ENCODE results near the gene SNORC. TPM values are rescaled to one million over a fixed set of nuclear protein-coding genes. Genes with fewer than 3 reads are reported as not detected.

The SNORC gene
- total and polyA plus RNA-seq, 4 donors, result 2.4 to 12.3 (median 6.6) TPM

DNA sequence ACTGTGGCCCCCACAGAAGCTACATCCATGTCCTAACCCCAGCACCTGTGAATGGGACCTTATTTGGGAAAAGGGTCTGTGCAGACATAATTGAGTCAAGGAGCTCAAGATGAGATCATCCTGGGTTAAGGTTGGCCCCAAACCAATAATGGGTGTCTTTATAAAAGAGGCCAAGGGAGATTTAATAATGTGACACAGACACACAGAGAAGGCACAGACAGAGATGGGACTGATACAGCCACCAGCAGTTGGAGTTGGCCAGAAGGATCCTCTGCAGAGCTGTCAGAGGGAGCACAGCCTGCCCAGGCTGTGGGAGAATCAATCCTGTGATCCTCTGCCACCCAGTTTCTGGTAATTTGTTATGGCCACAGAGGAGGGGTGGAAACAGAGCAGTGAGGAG is 26.0 kb downstream of the SNORC start:
- TF ChIP-seq, protein P1, sequence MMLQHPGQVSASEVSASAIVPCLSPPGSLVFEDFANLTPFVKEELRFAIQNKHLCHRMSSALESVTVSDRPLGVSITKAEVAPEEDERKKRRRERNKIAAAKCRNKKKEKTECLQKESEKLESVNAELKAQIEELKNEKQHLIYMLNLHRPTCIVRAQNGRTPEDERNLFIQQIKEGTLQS (IDR thresholded peaks at IDR 0.05), result no peak
- TF ChIP-seq HNF4A (conservative IDR thresholded peaks at IDR 0.05) (no peak), SP1 (IDR thresholded peaks at IDR 0.05) (no peak), HNF4G (IDR thresholded peaks at IDR 0.05) (no peak), JUND (IDR thresholded peaks at IDR 0.05) (no peak), RAD21 (IDR thresholded peaks at IDR 0.05) (no peak), TAF1 (conservative IDR thresholded peaks at IDR 0.05) (no peak), NR2F2 (IDR thresholded peaks at IDR 0.05) (no peak), YY1 (IDR thresholded peaks at IDR 0.05) (no peak), FOXA2 (IDR thresholded peaks at IDR 0.05) (no peak), GABPA (IDR thresholded peaks at IDR 0.05 in 1 of 2, conservative IDR thresholded peaks at IDR 0.05 in 1 of 2) (no peak)
- TF ChIP-seq, protein P2, sequence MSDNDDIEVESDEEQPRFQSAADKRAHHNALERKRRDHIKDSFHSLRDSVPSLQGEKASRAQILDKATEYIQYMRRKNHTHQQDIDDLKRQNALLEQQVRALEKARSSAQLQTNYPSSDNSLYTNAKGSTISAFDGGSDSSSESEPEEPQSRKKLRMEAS (IDR thresholded peaks at IDR 0.05), result no peak
- TF ChIP-seq, protein P3, sequence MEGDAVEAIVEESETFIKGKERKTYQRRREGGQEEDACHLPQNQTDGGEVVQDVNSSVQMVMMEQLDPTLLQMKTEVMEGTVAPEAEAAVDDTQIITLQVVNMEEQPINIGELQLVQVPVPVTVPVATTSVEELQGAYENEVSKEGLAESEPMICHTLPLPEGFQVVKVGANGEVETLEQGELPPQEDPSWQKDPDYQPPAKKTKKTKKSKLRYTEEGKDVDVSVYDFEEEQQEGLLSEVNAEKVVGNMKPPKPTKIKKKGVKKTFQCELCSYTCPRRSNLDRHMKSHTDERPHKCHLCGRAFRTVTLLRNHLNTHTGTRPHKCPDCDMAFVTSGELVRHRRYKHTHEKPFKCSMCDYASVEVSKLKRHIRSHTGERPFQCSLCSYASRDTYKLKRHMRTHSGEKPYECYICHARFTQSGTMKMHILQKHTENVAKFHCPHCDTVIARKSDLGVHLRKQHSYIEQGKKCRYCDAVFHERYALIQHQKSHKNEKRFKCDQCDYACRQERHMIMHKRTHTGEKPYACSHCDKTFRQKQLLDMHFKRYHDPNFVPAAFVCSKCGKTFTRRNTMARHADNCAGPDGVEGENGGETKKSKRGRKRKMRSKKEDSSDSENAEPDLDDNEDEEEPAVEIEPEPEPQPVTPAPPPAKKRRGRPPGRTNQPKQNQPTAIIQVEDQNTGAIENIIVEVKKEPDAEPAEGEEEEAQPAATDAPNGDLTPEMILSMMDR (IDR thresholded peaks at IDR 0.05; ENCODE audit: low read depth, low read length, missing input control), result no peak
- TF ChIP-seq, protein P4, sequence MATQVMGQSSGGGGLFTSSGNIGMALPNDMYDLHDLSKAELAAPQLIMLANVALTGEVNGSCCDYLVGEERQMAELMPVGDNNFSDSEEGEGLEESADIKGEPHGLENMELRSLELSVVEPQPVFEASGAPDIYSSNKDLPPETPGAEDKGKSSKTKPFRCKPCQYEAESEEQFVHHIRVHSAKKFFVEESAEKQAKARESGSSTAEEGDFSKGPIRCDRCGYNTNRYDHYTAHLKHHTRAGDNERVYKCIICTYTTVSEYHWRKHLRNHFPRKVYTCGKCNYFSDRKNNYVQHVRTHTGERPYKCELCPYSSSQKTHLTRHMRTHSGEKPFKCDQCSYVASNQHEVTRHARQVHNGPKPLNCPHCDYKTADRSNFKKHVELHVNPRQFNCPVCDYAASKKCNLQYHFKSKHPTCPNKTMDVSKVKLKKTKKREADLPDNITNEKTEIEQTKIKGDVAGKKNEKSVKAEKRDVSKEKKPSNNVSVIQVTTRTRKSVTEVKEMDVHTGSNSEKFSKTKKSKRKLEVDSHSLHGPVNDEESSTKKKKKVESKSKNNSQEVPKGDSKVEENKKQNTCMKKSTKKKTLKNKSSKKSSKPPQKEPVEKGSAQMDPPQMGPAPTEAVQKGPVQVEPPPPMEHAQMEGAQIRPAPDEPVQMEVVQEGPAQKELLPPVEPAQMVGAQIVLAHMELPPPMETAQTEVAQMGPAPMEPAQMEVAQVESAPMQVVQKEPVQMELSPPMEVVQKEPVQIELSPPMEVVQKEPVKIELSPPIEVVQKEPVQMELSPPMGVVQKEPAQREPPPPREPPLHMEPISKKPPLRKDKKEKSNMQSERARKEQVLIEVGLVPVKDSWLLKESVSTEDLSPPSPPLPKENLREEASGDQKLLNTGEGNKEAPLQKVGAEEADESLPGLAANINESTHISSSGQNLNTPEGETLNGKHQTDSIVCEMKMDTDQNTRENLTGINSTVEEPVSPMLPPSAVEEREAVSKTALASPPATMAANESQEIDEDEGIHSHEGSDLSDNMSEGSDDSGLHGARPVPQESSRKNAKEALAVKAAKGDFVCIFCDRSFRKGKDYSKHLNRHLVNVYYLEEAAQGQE (IDR thresholded peaks at IDR 0.05), result no peak
- TF ChIP-seq, protein P5, sequence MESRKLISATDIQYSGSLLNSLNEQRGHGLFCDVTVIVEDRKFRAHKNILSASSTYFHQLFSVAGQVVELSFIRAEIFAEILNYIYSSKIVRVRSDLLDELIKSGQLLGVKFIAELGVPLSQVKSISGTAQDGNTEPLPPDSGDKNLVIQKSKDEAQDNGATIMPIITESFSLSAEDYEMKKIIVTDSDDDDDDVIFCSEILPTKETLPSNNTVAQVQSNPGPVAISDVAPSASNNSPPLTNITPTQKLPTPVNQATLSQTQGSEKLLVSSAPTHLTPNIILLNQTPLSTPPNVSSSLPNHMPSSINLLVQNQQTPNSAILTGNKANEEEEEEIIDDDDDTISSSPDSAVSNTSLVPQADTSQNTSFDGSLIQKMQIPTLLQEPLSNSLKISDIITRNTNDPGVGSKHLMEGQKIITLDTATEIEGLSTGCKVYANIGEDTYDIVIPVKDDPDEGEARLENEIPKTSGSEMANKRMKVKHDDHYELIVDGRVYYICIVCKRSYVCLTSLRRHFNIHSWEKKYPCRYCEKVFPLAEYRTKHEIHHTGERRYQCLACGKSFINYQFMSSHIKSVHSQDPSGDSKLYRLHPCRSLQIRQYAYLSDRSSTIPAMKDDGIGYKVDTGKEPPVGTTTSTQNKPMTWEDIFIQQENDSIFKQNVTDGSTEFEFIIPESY (IDR thresholded peaks at IDR 0.05), result no peak
- Histone ChIP-seq H3K9me3 (ENCODE audit: control insufficient read depth in 4 of 4, low read length in 3 of 4) (no peaks in the 10 kb centered on the region), H3K27me3 (ENCODE audit: control insufficient read depth in 4 of 4, insufficient read depth in 4 of 4, low read length in 3 of 4) (no peaks in the 10 kb centered on the region)

More for the DNA sequence above, 26.0 kb downstream of the SNORC start:
- peaks cover 2 to 28% (median 6%) of the 10 kb centered on the region in 4 donors for H3K36me3 ChIP-seq (ENCODE audit: control insufficient read depth in 4 of 4, insufficient read depth in 3 of 4, low read depth in 1 of 4, low read length in 3 of 4)
- H3K9ac ChIP-seq (ENCODE audit: low read depth in 1 of 2, low read length in 2 of 2), result no peak overlapping the region
- no peak overlapping the region for H3K27ac ChIP-seq (ENCODE audit: low read depth in 1 of 2, low read length in 2 of 2)
- no peak for DNase-seq (ENCODE audit: low spot score)
- H3K4me3 ChIP-seq (ENCODE audit: low read depth in 1 of 3, low read length in 3 of 3), result no peak overlapping the region
- H3K4me1 ChIP-seq (ENCODE audit: control insufficient read depth in 4 of 4, insufficient read depth in 4 of 4, low read length in 3 of 4), result no peaks in the 10 kb centered on the region

All from liver (tissue), 9 donors.